ENCODE measurements around the gene PHKA2.

The PHKA2 gene

GRCh38 chrX:18879144-18879543, 104.8 kb downstream of the PHKA2 start:
- H3K4me3 Mint-ChIP-seq: no peak overlapping the region
- H3K36me3 Mint-ChIP-seq (ENCODE audit: low read depth): no peaks in the 10 kb centered on the region
- no peaks in the 10 kb centered on the region for H3K4me1 Mint-ChIP-seq
- H3K9me3 Mint-ChIP-seq: peaks cover 64% of the 10 kb centered on the region
- TF ChIP-seq CTCF (IDR thresholded peaks at IDR 0.05): no peak
- no peak for DNase-seq
- peaks cover 9% of the 10 kb centered on the region for H3K27me3 Mint-ChIP-seq (ENCODE audit: low read depth, poor library complexity)
- H3K27ac Mint-ChIP-seq: no peak overlapping the region

- no peak for DNase-seq
- Mint-ChIP-seq H3K4me1 (no peaks in the 10 kb centered on the region), H3K27ac (no peak overlapping the region), H3K27me3 (ENCODE audit: low read depth, poor library complexity) (peaks cover 9% of the 10 kb centered on the region), H3K4me3 (no peak overlapping the region), H3K9me3 (peaks cover 69% of the 10 kb centered on the region), H3K36me3 (ENCODE audit: low read depth) (no peaks in the 10 kb centered on the region)
- TF ChIP-seq CTCF (IDR thresholded peaks at IDR 0.05): no peak
Measured at GRCh38 chrX:18877469-18877868, 106.4 kb downstream of the PHKA2 start.

- Mint-ChIP-seq H3K9me3 (peaks cover 71% of the 10 kb centered on the region), H3K36me3 (ENCODE audit: low read depth) (no peaks in the 10 kb centered on the region), H3K4me1 (no peaks in the 10 kb centered on the region), H3K27me3 (ENCODE audit: low read depth, poor library complexity) (peaks cover 9% of the 10 kb centered on the region), H3K27ac (no peak overlapping the region), H3K4me3 (no peak overlapping the region)
- no peak for DNase-seq
- no peak for TF ChIP-seq CTCF (IDR thresholded peaks at IDR 0.05)
Measured at GRCh38 chrX:18875256-18875878, 108.5 kb downstream of the PHKA2 start.

GRCh38 chrX:18874560-18875255, 109.2 kb downstream of the PHKA2 start:
- H3K27ac Mint-ChIP-seq: no peak overlapping the region
- H3K4me3 Mint-ChIP-seq: no peak overlapping the region
- H3K4me1 Mint-ChIP-seq: no peaks in the 10 kb centered on the region
- H3K36me3 Mint-ChIP-seq (ENCODE audit: low read depth): no peaks in the 10 kb centered on the region
- peaks cover 9% of the 10 kb centered on the region for H3K27me3 Mint-ChIP-seq (ENCODE audit: low read depth, poor library complexity)
- DNase-seq: no peak
- H3K9me3 Mint-ChIP-seq: peaks cover 69% of the 10 kb centered on the region
- no peak for TF ChIP-seq CTCF (IDR thresholded peaks at IDR 0.05)

- Mint-ChIP-seq H3K27ac (no peak overlapping the region), H3K9me3 (peaks cover 66% of the 10 kb centered on the region), H3K27me3 (ENCODE audit: low read depth, poor library complexity) (peaks cover 9% of the 10 kb centered on the region), H3K36me3 (ENCODE audit: low read depth) (no peaks in the 10 kb centered on the region), H3K4me1 (no peaks in the 10 kb centered on the region), H3K4me3 (no peak overlapping the region)
- TF ChIP-seq CTCF (IDR thresholded peaks at IDR 0.05): no peak
- no peak for DNase-seq
Measured at GRCh38 chrX:18873836-18874235, 110.1 kb downstream of the PHKA2 start.

Data from nephron progenitor cell (in vitro differentiated cells).